ENCODE results near the gene CGGBP1. TPM values are rescaled to one million over a fixed set of nuclear protein-coding genes. Genes with fewer than 3 reads are reported as not detected.

CGGBP1 gene
- total RNA-seq, 3 donors from 2014 or later, result 51.9 to 62.6 (median 58.7) TPM

GRCh38 chr3:88057630-88058305, 1.0 kb downstream of the CGGBP1 start:
- H3K9me3 Mint-ChIP-seq, result no peaks in the 10 kb centered on the region
- peak overlapping the region; percentile 98 for H3K4me3 Mint-ChIP-seq
- no peaks in the 10 kb centered on the region for H3K27me3 Mint-ChIP-seq (ENCODE audit: low read depth)
- H3K4me1 Mint-ChIP-seq (ENCODE audit: low read depth), result peaks cover 55% of the 10 kb centered on the region
- no peak for DNase-seq
- peaks cover 23% of the 10 kb centered on the region for H3K36me3 Mint-ChIP-seq (ENCODE audit: insufficient read depth)
- no peak for ATAC-seq

GRCh38 chr3:88046766-88047165, 12.0 kb downstream of the CGGBP1 start:
- Mint-ChIP-seq H3K4me1 (ENCODE audit: low read depth) (peaks cover 17% of the 10 kb centered on the region), H3K4me3 (no peak overlapping the region)

GRCh38 chr3:88044411-88044810, 14.4 kb downstream of the CGGBP1 start:
- no peaks in the 10 kb centered on the region for H3K9me3 Mint-ChIP-seq
- no peaks in the 10 kb centered on the region for H3K36me3 Mint-ChIP-seq (ENCODE audit: insufficient read depth)
- H3K27me3 Mint-ChIP-seq (ENCODE audit: low read depth), result no peaks in the 10 kb centered on the region
- H3K4me3 Mint-ChIP-seq, result no peak overlapping the region
- H3K4me1 Mint-ChIP-seq (ENCODE audit: low read depth), result peaks cover 13% of the 10 kb centered on the region
- no peak for DNase-seq
- no peak for ATAC-seq

More at GRCh38 chr3:88046766-88047165, 12.0 kb downstream of the CGGBP1 start:
- H3K9me3 Mint-ChIP-seq, result no peaks in the 10 kb centered on the region
- ATAC-seq (no peak), DNase-seq (no peak)
- no peaks in the 10 kb centered on the region for H3K36me3 Mint-ChIP-seq (ENCODE audit: insufficient read depth)
- no peaks in the 10 kb centered on the region for H3K27me3 Mint-ChIP-seq (ENCODE audit: low read depth)

- peaks cover 3% of the 10 kb centered on the region for H3K27me3 Mint-ChIP-seq (ENCODE audit: low read depth)
- no peak for DNase-seq
- H3K36me3 Mint-ChIP-seq (ENCODE audit: insufficient read depth), result no peaks in the 10 kb centered on the region
- ATAC-seq, result no peak
- no peaks in the 10 kb centered on the region for H3K9me3 Mint-ChIP-seq
- peaks cover 6% of the 10 kb centered on the region for H3K4me1 Mint-ChIP-seq (ENCODE audit: low read depth)
- no peak overlapping the region for H3K4me3 Mint-ChIP-seq
Observed at GRCh38 chr3:88041005-88041404, 17.8 kb downstream of the CGGBP1 start.

- H3K4me3 Mint-ChIP-seq, result no peak overlapping the region
- DNase-seq (no peak), ATAC-seq (no peak)
- H3K27me3 Mint-ChIP-seq (ENCODE audit: low read depth), result peaks cover 3% of the 10 kb centered on the region
- H3K36me3 Mint-ChIP-seq (ENCODE audit: insufficient read depth), result no peaks in the 10 kb centered on the region
- no peaks in the 10 kb centered on the region for H3K9me3 Mint-ChIP-seq
- H3K4me1 Mint-ChIP-seq (ENCODE audit: low read depth), result peaks cover 6% of the 10 kb centered on the region
Observed at GRCh38 chr3:88040529-88040928, 18.3 kb downstream of the CGGBP1 start.

GRCh38 chr3:88038566-88038965, 20.2 kb downstream of the CGGBP1 start:
- Mint-ChIP-seq H3K4me1 (ENCODE audit: low read depth) (peaks cover 4% of the 10 kb centered on the region), H3K36me3 (ENCODE audit: insufficient read depth) (no peaks in the 10 kb centered on the region), H3K27me3 (ENCODE audit: low read depth) (peaks cover 3% of the 10 kb centered on the region), H3K4me3 (no peak overlapping the region), H3K9me3 (no peaks in the 10 kb centered on the region)
- no peak for DNase-seq
- ATAC-seq, result no peak

- Mint-ChIP-seq H3K4me1 (ENCODE audit: low read depth) (peaks cover 23% of the 10 kb centered on the region), H3K9me3 (no peaks in the 10 kb centered on the region), H3K27me3 (ENCODE audit: low read depth) (peaks cover 3% of the 10 kb centered on the region), H3K4me3 (no peak overlapping the region), H3K36me3 (ENCODE audit: insufficient read depth) (no peaks in the 10 kb centered on the region)
- DNase-seq (no peak), ATAC-seq (no peak)
Observed at GRCh38 chr3:88036221-88036620, 22.6 kb downstream of the CGGBP1 start.

GRCh38 chr3:88034491-88035275, 24.1 kb downstream of the CGGBP1 start:
- Mint-ChIP-seq H3K27me3 (ENCODE audit: low read depth) (peaks cover 3% of the 10 kb centered on the region), H3K4me3 (no peak overlapping the region), H3K36me3 (ENCODE audit: insufficient read depth) (no peaks in the 10 kb centered on the region), H3K4me1 (ENCODE audit: low read depth) (peaks cover 31% of the 10 kb centered on the region), H3K9me3 (no peaks in the 10 kb centered on the region)
- DNase-seq, result no peak
- ATAC-seq, result no peak

GRCh38 chr3:88033808-88034207, 25.0 kb downstream of the CGGBP1 start:
- Mint-ChIP-seq H3K9me3 (no peaks in the 10 kb centered on the region), H3K4me1 (ENCODE audit: low read depth) (peaks cover 33% of the 10 kb centered on the region), H3K36me3 (ENCODE audit: insufficient read depth) (no peaks in the 10 kb centered on the region), H3K4me3 (no peak overlapping the region), H3K27me3 (ENCODE audit: low read depth) (no peaks in the 10 kb centered on the region)
- no peak for DNase-seq
- no peak for ATAC-seq

- no peak for ATAC-seq
- no peak for DNase-seq
- H3K4me3 Mint-ChIP-seq, result no peak overlapping the region
- H3K4me1 Mint-ChIP-seq (ENCODE audit: low read depth), result peaks cover 33% of the 10 kb centered on the region
- no peaks in the 10 kb centered on the region for H3K9me3 Mint-ChIP-seq
- no peaks in the 10 kb centered on the region for H3K36me3 Mint-ChIP-seq (ENCODE audit: insufficient read depth)
- no peaks in the 10 kb centered on the region for H3K27me3 Mint-ChIP-seq (ENCODE audit: low read depth)
Observed at GRCh38 chr3:88033079-88033478, 25.7 kb downstream of the CGGBP1 start.

GRCh38 chr3:88032245-88032644, 26.6 kb downstream of the CGGBP1 start:
- Mint-ChIP-seq H3K27me3 (ENCODE audit: low read depth) (no peaks in the 10 kb centered on the region), H3K4me1 (ENCODE audit: low read depth) (peaks cover 33% of the 10 kb centered on the region), H3K9me3 (no peaks in the 10 kb centered on the region), H3K4me3 (peak overlapping the region; percentile 68), H3K36me3 (ENCODE audit: insufficient read depth) (no peaks in the 10 kb centered on the region)
- DNase-seq (no peak), ATAC-seq (peak; percentile 12 to 13)

- peak; percentile 80 to 85 for ATAC-seq
- H3K36me3 Mint-ChIP-seq (ENCODE audit: insufficient read depth), result no peaks in the 10 kb centered on the region
- peak overlapping the region; percentile 68 for H3K4me3 Mint-ChIP-seq
- H3K27me3 Mint-ChIP-seq (ENCODE audit: low read depth), result no peaks in the 10 kb centered on the region
- no peaks in the 10 kb centered on the region for H3K9me3 Mint-ChIP-seq
- peaks cover 33% of the 10 kb centered on the region for H3K4me1 Mint-ChIP-seq (ENCODE audit: low read depth)
- DNase-seq, result no peak
Observed at GRCh38 chr3:88031642-88032077, 27.1 kb downstream of the CGGBP1 start.

GRCh38 chr3:88030210-88030609, 28.6 kb downstream of the CGGBP1 start:
- Mint-ChIP-seq H3K4me3 (peak overlapping the region; percentile 54), H3K36me3 (ENCODE audit: insufficient read depth) (no peaks in the 10 kb centered on the region), H3K4me1 (ENCODE audit: low read depth) (peaks cover 33% of the 10 kb centered on the region), H3K9me3 (no peaks in the 10 kb centered on the region), H3K27me3 (ENCODE audit: low read depth) (no peaks in the 10 kb centered on the region)
- DNase-seq (no peak), ATAC-seq (no peak)

- DNase-seq (no peak), ATAC-seq (no peak)
- Mint-ChIP-seq H3K36me3 (ENCODE audit: insufficient read depth) (no peaks in the 10 kb centered on the region), H3K4me3 (no peak overlapping the region), H3K27me3 (ENCODE audit: low read depth) (no peaks in the 10 kb centered on the region), H3K9me3 (no peaks in the 10 kb centered on the region), H3K4me1 (ENCODE audit: low read depth) (peaks cover 34% of the 10 kb centered on the region)
Observed at GRCh38 chr3:88028876-88029275, 29.9 kb downstream of the CGGBP1 start.

GRCh38 chr3:88025001-88025552, 33.7 kb downstream of the CGGBP1 start:
- DNase-seq (no peak), ATAC-seq (no peak)
- Mint-ChIP-seq H3K4me3 (no peak overlapping the region), H3K9me3 (no peaks in the 10 kb centered on the region), H3K4me1 (ENCODE audit: low read depth) (peaks cover 14% of the 10 kb centered on the region), H3K36me3 (ENCODE audit: insufficient read depth) (no peaks in the 10 kb centered on the region), H3K27me3 (ENCODE audit: low read depth) (no peaks in the 10 kb centered on the region)

All from activated T-cell treated with anti-CD3 and anti-CD28 coated beads, Interleukin-2, amount 50 U/mL, for 4 hours (primary cell).